Measurements from ENCODE around the gene ZNF862. TPM values are rescaled to one million over a fixed set of nuclear protein-coding genes. Genes with fewer than 3 reads are reported as not detected.

The ZNF862 gene
- total and polyA plus RNA-seq, 2 of the 13 experiments (the other 11 are each of a cell fraction or from before 2014, with no cell fraction given): 0.89 to 2.0 TPM

GRCh38 chr7:149838224-149838991, at the start of gene ZNF862 (continued):
- TF ChIP-seq DMTF1 (CRISPR knock-in tag; IDR thresholded peaks at IDR 0.05) (no peak), GZF1 (CRISPR knock-in tag; IDR thresholded peaks at IDR 0.05) (no peak; the same call in 1 of the 2 replicates), GMEB1 (CRISPR knock-in tag; IDR thresholded peaks at IDR 0.05; ENCODE audit: borderline replicate concordance) (peak; percentile 93), KAT8 (CRISPR knock-in tag; IDR thresholded peaks at IDR 0.05) (peak; percentile 89), HHEX (CRISPR knock-in tag; IDR thresholded peaks at IDR 0.05) (no peak), HOXA9 (CRISPR knock-in tag; IDR thresholded peaks at IDR 0.05; ENCODE audit: borderline replicate concordance) (no peak), CTCF (CRISPR knock-in tag; IDR thresholded peaks at IDR 0.05) (peak; percentile 49), ZNF75D (CRISPR knock-in tag; IDR thresholded peaks at IDR 0.05; ENCODE audit: borderline replicate concordance) (no peak), SMARCE1 (IDR thresholded peaks at IDR 0.05; ENCODE audit: borderline replicate concordance) (no peak), ZNF749 (CRISPR knock-in tag; IDR thresholded peaks at IDR 0.05; ENCODE audit: borderline replicate concordance) (peak; percentile 47; the same call in 1 of the 2 replicates), ZMYM2 (CRISPR knock-in tag; IDR thresholded peaks at IDR 0.05) (peak; percentile 94; the same call in 1 of the 2 replicates), U2AF1 (optimal IDR thresholded peaks at IDR 0.05; ENCODE audit: low read depth, low read length) (no peak), ZNF382 (CRISPR knock-in tag; IDR thresholded peaks at IDR 0.05; ENCODE audit: borderline replicate concordance) (no peak), ZNF496 (CRISPR knock-in tag; IDR thresholded peaks at IDR 0.05; ENCODE audit: insufficient replicate concordance) (no peak), MNT (IDR thresholded peaks at IDR 0.05) (no peak), ZNF652 (CRISPR knock-in tag; IDR thresholded peaks at IDR 0.05; ENCODE audit: borderline replicate concordance, low read depth) (no peak), ARNT2 (CRISPR knock-in tag; IDR thresholded peaks at IDR 0.05; ENCODE audit: low read depth) (peak; percentile 88; the same call in 1 of the 2 replicates), ZNF34 (CRISPR knock-in tag; IDR thresholded peaks at IDR 0.05; ENCODE audit: borderline replicate concordance) (0 out of 2 replicates have a peak, but pooled peaks have one; percentile 38), BORCS8-MEF2B (CRISPR knock-in tag; IDR thresholded peaks at IDR 0.05) (peak; percentile 63; the same call in 1 of the 2 replicates), SRSF1 (optimal IDR thresholded peaks at IDR 0.05; ENCODE audit: low read depth, low read length) (no peak), SP2 (CRISPR knock-in tag; IDR thresholded peaks at IDR 0.05) (peak; percentile 54), CREBL2 (CRISPR knock-in tag; IDR thresholded peaks at IDR 0.05; ENCODE audit: borderline replicate concordance) (no peak; the same call in 1 of the 2 replicates)
